CD4-positive, alpha-beta T cell treated with Interleukin-6 at 100 ng/mL for 8 hours (primary cell): ENCODE data around the gene KRTAP10-5.
A peak's percentile ranks its signal among the peaks of the same experiment; 100 is the strongest.

ENCODE experiments used
- DNase-seq: peaks from one replicate; pipeline ENCODE4 v3.0.0-alpha.2; 2020; ENCODE audit warnings: mixed read lengths, low spot score

The KRTAP10-5 gene

DNA sequence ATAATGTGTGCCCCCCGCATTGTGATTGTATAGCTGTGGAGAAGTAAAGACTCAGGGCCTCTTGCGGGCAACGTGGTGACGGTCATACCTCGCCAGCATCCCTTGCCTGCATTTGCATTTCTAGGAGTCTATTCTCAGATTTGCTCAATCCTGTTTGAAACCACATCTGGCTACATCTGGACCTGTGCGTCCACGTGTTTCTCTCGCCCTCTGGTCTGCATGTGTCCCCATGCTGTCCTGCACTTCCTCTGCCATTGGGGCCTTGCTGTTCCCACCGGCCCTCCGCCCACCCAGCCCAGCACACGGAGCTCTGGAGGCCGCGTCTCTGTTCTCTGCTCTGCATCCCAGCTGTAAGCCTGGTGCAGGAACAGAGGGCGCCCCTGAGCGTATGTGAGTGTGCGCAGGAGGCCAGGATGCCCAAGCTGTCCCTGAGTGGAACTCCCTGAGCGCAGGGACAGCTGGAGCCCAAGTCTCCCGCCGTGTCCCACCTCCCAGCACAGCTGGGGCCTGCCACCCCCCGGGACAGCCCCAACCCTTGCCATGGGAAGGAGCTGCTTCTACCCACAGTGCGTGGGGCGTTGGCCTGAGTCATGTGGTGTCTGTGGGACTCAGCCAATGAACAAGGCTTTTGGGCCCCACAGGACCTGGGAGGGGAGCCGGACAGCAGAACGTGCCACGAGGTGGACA lies 30.7 kb downstream of the KRTAP10-5 start:
- no peak for DNase-seq

DNA sequence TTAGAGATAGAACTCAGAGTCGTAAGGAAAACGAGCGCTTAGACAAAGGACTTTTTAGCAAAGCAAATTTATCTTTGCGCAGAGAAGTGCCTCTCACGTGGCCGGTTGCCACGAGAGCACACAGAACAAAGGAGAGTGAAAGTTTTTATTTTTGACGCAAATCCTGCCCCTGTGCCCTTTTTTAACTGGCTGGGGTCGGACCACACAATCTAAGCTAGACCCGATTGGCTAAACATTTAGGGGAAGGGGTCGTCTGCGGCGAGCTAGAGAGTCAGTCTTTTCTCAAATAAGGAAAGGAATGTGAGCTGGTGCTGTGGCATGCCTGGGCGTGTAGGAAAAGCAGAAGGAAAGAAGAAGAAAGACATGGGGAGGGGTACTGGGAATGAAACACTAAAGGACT lies 31.5 kb downstream of the KRTAP10-5 start:
- DNase-seq = no peak

DNA sequence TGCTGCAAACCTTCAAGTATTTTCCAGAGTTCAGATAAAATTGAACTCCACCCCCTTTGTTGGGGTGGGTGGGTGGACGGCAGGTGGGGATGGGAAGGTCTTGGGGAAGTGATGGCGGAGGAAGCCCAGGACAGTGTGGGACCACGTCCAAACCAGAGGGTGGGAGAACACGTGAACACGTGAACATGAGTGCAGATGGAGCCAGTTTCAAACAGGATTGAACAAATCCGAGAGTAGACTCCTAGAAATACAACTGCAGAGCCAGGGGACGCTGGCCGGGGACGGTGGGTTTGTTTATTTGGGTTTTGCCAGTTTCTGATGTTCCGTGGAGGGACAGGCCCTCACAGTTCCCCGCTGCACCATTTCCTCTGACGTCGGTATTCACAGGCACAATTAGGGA lies 32.0 kb downstream of the KRTAP10-5 start:
- DNase-seq = no peak

DNA sequence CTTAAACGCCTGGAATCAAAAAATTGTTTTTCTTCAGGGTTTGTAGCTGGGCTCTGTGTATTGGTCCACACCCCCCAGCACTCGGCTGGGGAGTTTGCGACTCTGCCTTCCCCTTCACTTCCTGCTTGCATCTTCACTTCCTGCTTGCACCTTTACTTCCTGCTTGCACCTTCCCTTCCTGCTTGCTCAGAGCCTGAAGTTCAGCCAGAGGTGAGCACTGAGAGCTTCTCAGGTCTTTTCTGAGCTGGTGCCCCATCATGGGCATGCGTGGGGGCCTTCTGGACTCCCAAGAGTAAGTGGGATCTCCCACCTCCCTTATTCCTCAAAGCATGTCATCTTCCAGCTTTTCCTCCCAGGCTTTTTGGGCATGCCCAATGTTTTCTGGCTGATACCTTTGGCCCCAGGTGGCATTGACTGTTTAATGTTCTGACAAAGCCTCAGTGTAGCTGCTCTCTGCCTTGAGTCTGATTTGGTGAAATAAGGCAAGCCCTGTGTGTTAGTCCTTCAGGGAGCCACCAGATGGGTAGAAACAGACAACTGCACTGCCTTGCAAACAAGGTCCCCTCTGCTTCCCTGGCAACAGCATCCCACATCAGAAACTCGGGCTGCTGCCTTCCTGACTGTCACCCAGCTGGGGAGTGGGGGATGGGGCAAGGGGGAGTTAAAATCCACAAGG lies 32.6 kb downstream of the KRTAP10-5 start:
- DNase-seq = peak; percentile 67

DNA sequence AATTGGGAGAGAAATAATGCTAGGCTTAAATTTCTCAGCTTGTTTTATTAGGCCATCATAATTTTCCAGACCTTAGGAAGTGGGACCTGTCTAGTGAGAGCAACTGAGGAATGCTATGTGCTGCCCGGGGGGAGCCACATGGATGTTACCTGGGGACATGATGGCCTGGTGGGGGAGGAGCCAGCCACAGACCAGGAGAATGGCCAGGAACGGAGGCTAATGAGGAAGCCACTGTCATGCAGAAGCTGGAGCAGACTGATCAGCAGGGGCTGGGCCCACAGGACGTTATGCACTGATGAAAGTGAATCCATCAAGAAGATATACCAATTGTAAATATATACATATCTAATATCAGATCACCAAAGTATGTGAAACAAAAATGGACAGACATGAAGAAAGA lies 35.8 kb downstream of the KRTAP10-5 start:
- DNase-seq = no peak

DNA sequence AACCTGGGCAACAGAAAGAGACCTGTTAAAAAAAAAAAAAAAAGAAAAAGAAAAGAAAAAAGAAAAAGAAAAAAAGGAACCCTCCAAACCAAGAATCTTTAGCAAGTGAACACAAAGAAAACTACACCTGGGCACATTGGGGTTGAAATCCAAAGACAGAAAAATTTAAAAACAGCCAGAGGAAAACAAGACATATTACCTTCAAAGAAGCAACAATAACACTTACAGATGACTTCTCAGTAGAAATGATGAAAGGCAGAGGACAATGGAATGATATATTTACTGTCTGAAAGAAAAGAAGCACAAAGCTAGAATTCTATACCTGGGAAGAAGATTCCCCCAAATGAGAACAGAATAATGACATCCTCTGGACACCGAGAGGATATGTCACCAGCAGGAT lies 37.7 kb downstream of the KRTAP10-5 start:
- DNase-seq = no peak

DNA sequence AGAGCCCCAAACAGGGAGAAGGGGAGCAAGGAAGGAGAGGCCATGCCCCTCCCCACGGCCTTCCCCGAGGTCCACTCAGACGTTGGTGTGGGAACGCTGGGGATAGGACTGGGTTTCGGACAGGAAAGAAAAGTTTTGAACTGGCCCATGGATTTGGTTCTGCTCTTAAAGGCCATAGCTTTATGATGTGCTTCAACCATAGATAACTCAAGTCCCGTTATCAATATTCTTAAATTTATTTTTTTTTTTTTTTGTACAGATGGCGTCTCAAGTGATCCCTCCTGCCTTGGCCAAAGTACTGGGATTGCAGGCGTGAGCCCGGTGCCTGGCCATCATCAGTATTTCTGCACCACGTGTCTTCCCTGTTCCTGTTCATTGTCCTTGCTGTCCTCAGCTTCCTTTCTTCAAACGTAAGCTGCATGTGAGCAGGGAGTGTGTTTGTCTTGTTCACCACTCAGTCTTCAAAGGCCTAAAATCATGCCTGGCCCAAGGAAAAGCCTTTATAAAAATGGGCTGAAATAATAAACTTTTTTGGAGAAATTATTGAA lies 39.6 kb downstream of the KRTAP10-5 start:
- DNase-seq = no peak

DNA sequence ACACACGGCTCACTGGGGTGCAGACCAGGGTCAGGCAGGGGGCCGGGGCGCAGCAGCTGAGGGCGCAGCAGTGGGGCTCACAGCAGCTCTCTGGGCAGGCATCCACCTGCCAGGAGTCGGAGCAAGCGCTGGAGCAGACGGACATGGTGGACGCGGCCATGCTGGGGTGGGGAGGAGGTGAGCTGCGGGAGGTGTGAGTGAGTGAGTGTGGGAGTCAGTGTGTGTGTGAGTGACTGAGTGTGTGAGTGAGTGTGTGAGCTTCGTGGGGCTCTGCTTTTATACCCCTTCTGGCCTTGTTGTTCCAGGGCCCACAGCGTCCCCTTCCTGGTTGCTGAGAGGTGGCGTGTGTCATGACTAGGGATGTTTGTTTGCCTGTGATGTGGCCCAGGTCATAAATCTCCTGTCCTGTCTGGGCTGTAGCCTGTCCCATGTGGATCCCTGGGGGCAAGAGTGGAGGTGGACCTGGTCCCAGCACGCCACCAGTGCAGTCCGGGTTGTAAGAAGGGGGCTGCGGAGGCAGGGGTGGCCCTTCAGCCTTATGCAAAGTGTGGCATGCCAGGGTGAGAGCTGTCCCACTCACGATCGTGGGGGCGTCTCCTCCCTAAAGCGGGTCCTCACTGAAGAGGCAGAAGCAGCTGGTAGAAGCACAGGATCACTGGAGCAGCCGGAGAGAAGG lies 40.3 kb downstream of the KRTAP10-5 start, which contains the start of gene KRTAP10-1:
Gene KRTAP10-1 (minus strand): TSS at position 205 of the 676 bp plus-strand sequence. CDS start 45 bp downstream, at position 160.
- DNase-seq = no peak

DNA sequence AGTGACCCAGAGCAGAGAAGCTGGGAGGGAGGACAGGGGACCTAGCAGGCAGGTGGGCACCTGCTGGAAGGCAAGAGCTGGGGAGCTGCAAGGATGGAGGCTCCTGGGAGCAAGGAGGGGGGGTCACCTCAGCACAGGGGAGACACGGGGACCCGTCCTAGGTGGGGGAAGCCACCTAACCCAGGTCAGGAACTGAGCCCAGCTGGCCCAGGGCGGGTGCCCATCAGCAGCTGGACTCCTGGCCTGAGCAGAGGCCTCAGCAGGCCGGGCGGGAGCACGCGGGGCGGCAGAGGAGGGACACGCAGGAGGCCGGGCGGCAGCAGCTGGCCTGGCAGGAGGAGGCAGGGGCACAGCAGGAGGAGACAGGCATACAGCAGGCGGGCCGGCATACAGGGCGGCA lies 41.4 kb downstream of the KRTAP10-5 start:
- DNase-seq = no peak

DNA sequence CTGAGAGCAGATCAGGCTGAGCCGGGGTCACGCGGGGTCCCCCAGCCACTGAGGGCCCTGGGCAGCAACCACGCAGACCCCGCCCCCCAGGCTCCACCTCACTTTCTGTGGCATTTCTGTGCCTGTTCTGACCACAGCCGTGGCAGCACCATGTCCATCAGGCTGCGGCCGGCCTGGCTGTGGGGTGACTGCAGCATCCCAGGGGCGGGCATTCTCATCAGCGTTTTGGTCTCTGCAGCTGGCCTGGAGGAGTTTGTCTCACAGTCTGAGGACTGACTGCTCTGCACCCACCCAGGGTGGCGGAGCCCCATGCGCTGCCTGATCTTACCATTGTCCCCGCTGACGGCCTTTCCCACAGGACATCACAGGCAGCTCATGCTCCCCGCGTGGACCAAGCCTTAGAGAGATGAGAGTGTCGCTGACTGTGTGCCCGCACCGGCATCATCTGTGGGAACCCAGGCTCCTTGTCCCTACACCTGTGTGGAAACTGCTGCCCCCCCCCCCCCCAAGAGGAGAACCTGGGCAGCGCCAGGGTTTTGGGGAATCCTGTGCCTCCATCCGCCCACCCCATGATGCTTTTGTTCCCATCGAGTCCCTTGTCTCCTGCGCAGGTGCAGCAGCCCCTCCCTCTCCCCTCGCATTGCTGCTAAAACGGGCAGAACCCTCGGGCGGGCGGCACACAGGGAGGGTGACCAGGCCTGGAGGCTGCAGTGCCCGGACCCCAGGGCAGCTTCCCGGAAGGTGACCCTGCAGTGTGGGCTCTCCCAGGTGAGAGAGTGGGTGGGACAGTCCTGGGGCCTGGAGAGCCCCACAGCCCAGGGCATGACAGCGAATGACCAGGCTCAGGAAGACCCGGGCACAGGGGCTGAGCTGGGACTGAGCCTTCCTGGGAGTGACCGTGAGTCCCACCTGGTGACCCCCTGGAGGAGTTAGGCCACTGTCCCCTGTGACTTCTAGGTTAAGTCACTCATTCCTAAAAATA lies 42.2 kb downstream of the KRTAP10-5 start:
- DNase-seq = no peak

DNA sequence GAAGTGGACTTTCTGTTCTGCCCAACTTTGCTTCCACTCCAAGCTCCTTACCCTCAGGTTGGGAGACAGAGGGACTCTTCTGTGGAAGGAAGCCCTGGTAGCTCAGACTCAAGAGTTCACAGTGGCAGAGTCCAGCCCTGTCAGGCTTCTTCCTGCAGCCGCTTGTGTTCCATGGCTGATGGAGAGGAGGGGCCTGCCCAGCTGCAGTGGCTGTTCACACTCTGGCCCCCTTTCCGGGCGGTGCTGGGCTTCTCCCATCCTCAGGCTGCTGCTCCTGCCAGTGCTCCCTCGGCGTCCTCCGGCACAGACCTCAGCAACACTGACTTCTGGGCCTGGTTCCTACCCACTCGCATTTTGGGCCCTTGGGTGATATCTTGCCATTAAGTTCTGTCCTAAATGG lies 44.4 kb downstream of the KRTAP10-5 start:
- DNase-seq = no peak

DNA sequence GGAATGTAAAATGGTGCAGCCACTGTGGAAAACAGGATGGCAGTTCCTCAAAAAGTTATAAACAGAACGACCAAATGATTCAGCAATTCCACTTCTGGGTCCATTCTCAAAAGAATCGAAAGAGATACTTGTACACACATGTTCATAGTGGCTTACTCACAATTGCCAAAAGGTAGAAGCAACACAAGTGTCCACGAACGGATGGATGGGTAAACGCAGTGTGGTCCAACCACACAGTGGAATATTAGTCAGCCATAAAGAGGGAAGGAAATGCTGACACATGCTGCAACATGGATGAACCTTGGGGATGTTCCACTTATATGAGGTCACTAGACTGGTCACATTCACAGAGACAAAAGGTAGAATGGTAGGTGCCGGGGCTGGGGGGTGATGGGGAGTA lies 45.7 kb downstream of the KRTAP10-5 start:
- DNase-seq = no peak

DNA sequence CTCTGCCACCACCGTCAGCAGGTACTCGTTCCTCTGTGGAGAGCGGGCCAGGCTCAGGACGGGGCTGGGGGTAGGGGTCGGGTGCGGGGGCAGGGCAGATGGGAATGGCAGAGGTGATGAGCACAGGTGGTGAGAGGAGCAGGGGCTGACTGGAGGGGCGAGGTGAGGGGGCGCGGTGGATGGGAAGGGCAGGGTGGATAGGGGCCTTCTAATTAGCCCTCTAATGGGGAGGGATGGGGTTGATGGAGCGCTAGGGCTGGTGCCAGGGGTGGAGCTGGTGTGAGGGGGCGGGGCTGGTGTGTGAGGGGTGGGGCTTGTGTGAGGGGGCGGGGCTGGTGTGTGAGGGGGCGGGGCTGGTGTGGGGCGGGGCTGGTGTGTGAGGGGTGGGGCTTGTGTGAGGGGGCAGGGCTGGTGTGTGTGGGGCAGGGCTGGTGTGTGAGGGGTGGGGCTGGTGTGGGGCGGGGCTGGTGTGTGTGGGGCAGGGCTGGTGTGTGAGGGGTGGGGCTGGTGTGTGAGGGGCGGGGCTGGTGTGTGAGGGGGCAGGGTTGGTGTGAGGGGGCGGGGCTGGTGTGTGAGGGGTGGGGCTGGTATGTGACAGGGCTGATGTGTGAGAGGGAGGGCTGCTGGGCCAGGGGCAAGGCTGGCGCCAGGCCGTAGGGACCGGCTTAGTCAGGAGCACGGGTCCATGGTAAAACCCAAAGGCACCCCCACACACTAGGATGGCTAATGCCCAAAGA lies 46.3 kb downstream of the KRTAP10-5 start:
- DNase-seq = no peak

DNA sequence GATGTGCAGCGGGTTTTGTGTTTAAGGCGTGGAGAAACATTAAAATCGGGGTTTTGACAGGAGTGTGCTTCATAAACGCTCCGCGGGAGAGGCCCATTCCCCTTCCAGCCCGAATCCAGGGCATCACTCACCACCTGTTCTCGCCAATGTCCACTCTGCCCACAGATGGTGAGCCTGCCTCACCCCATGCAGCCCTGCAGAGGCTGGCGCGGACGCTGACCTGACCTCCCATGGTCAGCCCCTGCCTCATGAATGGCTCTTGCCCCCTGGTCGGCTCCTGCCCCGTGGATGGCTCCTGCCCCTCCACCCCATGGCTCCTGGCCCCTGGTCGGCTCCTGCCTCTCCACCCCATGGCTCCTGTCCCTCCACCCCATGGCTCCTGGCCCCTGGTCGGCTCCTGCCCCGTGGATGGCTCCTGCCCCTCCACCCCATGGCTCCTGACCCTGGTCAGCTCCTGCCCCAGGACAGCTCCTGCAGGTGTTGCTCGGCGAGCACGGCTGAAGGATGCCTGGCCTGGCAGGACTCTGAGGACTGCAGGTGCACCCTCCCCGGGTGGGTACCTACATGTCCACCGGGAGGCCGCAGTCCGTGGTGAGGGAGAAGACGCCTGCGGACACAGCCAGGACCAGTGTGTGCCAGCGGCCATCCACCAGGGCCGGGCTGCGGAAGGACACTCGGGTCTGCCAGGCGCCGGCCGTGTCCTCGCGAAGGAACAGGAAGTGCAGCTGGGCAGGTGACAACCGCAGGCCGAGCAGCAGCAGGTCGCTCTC lies 47.1 kb downstream of the KRTAP10-5 start:
- no peak for DNase-seq

DNA sequence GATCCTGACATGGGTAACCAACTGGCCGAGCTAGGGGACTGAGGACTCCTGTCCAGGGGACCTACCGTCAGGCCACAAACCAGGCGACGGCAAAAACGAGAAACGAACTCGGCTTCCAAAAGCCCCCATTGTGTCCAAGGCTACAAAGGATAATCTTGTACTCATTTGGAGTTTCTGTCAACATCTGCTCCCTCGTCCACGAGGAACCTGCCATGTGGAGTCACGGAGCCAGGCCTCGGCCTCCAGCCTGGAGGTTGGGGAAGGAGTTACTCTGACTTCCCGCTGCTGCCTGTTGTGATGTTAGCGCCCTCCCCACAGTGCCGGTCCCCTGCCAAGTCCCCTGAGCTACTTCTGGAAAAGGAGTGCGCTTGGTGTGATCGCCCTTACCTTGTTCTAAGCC lies 47.7 kb downstream of the KRTAP10-5 start:
- no peak for DNase-seq

DNA sequence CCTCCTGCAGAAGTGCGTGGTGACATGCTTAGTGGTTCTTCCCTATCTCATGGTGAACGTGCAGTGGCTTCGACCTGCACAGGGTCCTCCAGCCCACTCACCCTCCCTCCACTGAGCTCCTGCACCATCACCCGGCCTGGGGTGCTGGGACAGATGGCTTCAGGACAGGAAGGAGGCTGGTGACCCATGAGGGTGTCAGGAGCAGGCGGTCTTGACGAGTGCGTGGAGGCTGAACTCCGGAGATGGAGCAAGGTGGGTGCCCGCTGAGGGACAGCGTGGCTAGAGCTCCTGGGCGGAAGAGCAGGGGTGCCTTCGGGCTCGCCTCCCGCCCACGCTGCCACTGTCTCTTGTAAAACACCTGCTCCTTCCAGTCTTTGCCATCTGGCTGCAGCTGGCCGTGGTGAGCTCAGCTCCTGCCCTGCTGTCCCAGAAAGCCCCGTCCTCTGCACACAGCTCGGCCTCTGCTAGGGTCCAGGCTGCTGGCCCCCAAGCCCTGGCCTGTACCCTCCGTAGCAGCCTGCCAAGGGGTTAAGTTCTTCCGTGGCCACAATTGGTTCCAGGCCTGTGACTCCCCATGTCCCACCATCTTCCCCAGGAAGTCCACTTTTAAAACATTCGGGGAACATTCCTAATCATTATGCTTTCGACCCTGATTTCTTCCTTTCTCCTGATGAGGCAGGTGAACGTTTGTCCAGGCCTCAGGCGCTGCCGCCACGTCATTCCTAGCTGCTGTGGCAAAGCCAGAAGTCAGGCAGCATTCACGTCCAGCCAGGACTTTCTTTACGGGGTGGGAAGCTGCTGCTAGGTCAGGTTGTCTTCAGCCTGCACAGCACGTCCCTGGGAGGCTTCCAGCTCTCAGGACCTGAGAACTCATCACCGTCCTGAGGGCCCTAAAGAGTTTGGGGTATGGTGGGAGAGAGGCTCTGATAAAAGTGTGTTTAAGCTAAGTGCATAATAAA lies 48.5 kb downstream of the KRTAP10-5 start:
- DNase-seq = no peak

DNA sequence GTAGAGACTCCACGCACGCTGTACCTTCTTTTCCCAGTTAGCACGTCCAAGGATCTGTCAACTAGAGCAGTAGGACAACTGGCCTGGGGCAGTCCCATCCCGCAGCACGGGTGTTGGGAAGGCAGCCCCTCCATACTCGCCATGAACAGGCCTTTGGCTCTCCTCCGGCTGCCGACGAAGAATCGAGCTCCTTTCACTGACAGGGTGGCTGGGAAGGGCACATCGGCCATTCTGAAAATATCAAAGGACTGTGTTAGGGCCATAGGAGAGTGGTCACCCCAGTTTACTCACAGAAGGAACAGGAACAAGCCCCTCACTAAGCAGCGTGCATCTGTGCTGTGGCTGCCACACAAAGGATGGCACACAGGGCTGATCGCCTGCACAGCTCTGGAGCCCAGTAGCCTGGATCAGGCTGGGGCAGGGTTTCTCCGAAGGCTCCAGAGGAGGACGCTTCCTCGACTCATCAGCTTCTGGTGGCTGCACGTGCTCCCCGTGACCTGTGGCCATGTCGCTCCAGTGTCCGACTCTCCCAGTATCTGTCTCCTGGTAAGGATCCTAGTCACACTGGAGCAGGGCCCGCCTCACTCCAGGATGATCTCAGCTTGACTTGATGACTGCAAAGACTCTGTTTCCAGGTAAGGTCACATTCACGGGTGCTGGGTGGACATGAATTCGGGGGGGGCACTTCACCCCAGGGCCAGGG lies 49.4 kb downstream of the KRTAP10-5 start:
- DNase-seq = no peak

DNA sequence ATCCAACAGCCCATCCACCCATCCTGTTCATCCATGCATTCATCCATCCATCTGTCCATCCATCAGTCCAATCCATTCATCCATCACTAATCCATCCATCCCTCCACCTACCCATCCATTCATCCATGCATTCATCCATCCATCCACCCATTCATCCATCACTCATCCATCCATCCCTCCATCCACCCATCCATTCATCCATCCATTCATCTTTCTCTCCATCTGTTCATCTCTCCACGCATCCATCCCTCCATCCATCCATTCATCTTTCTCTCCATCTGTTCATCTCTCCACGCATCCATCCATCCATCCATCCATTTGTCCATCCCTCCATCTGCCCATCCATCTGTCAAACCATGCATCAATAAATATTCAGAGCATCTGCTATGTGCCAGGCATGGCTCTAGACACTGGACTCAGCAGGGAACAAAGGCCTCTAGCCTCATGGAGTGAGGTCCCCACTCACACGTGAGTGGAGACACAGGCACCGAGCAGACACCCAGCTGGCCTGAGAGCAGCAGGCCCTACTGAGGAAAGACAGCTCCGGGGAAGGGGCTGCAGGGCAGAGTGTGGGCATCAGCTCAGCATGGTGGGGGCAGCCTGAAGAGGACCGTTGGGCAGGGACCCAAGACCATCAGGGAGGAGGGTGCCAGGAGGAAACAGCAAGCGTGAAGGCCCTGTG lies 50.0 kb downstream of the KRTAP10-5 start:
- no peak for DNase-seq
